Measurements from ENCODE around the gene EPB41.

GRCh38 chr1:28886731-28887418 lies 27.5 kb upstream of the EPB41 start:
- no peak for TF ChIP-seq CTCF (IDR thresholded peaks at IDR 0.05 in 2 of 3, conservative IDR thresholded peaks at IDR 0.05 in 1 of 3; ENCODE audit: borderline replicate concordance in 1 of 3, insufficient read depth in 1 of 3, low read depth in 2 of 3, low read length in 2 of 3)
- no peak for TF ChIP-seq JUND (IDR thresholded peaks at IDR 0.05)
- no peak for TF ChIP-seq YY1 (IDR thresholded peaks at IDR 0.05; ENCODE audit: extremely low read depth, insufficient replicate concordance, low read depth, low read length)
